ENCODE data around the gene LIN9.

GRCh38 chr1:226355016-226355415 lies 46.1 kb upstream of the LIN9 start:
- TF ChIP-seq CTCF (IDR thresholded peaks at IDR 0.05) (no peak), POLR2A (IDR thresholded peaks at IDR 0.05) (no peak), EP300 (IDR thresholded peaks at IDR 0.05) (no peak), POLR2AphosphoS5 (IDR thresholded peaks at IDR 0.05) (no peak)

Data from suprapubic skin (tissue), 4 donors.